PFSK-1 (cell line): ENCODE data around the gene OSBPL6.
A peak's percentile ranks its signal among the peaks of the same experiment; 100 is the strongest.

ENCODE experiments used
- FOXP2 ChIP-seq: optimal IDR thresholded peaks from 2 replicates; pipeline ENCODE3; 2011; ENCODE audit warnings: borderline replicate concordance, control low read depth, inconsistent platforms; ENCODE audit not compliant: insufficient read depth; ENCODE audit errors: extremely low read length, extremely low read depth
- POLR2AphosphoS5 ChIP-seq: IDR thresholded peaks from 2 replicates; pipeline ENCODE4 v1.6.1; 2012; ENCODE audit warnings: low read depth, mild to moderate bottlenecking, control low read depth, low read length, moderate library complexity
- SIN3A ChIP-seq: IDR thresholded peaks from 2 replicates; pipeline ENCODE4 v1.6.1; 2012; ENCODE audit warnings: mild to moderate bottlenecking, low read length, moderate library complexity, borderline replicate concordance; ENCODE audit not compliant: insufficient read depth
- TAF1 ChIP-seq: IDR thresholded peaks from 2 replicates; pipeline ENCODE4 v1.6.1; 2012; ENCODE audit warnings: low read length, control low read depth, borderline replicate concordance; ENCODE audit not compliant: insufficient read depth
- TF ChIP-seq, protein P1 (sequence below), 2 experiments: IDR thresholded peaks; 2 replicates each; pipeline versions ENCODE4 v1.6.1 to v1.8.0; 2011 to 2012; ENCODE audit warnings: low read depth in 2 of 2, low read length in 2 of 2, control low read depth in 1 of 2, inconsistent platforms in 1 of 2, mild to moderate bottlenecking in 1 of 2, moderate library complexity in 1 of 2; ENCODE audit not compliant: insufficient read depth in 1 of 2

DNA sequence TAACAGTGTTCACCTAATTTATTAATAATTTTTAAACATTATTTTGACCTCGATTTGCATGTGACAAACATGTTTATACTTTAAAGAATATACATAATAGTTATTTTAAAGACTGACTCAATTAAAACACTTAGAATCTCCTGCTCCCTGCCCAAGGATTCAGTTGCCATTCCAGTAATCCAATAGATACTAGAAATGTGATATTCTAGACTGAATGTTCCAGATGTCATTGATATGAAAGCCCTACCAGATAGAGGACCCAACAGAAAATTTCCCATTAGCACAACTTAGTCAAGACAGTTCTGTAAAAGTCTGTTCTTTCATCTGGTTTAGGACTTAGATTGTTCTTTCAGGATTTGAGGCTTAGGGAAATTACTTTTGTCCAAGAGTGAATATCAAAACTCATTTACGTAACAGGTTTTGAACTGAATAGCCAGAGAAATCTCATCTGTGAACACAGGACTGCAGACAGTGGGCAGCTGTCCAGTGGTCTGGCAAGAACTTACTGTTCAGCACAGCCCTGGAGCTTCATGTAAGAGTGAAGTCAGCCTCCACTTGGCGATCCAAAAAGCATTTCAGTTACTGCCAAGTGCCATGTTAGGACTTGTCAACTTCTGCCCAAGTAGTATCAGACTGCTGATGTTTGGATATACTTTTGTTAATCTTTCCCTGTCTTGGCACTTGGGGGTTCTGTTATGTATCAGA, 77.5 kb downstream of the OSBPL6 start:
- TF ChIP-seq TAF1 (no peak), SIN3A (no peak), FOXP2 (no peak), POLR2AphosphoS5 (no peak)
- TF ChIP-seq, protein P1, sequence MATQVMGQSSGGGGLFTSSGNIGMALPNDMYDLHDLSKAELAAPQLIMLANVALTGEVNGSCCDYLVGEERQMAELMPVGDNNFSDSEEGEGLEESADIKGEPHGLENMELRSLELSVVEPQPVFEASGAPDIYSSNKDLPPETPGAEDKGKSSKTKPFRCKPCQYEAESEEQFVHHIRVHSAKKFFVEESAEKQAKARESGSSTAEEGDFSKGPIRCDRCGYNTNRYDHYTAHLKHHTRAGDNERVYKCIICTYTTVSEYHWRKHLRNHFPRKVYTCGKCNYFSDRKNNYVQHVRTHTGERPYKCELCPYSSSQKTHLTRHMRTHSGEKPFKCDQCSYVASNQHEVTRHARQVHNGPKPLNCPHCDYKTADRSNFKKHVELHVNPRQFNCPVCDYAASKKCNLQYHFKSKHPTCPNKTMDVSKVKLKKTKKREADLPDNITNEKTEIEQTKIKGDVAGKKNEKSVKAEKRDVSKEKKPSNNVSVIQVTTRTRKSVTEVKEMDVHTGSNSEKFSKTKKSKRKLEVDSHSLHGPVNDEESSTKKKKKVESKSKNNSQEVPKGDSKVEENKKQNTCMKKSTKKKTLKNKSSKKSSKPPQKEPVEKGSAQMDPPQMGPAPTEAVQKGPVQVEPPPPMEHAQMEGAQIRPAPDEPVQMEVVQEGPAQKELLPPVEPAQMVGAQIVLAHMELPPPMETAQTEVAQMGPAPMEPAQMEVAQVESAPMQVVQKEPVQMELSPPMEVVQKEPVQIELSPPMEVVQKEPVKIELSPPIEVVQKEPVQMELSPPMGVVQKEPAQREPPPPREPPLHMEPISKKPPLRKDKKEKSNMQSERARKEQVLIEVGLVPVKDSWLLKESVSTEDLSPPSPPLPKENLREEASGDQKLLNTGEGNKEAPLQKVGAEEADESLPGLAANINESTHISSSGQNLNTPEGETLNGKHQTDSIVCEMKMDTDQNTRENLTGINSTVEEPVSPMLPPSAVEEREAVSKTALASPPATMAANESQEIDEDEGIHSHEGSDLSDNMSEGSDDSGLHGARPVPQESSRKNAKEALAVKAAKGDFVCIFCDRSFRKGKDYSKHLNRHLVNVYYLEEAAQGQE (IDR thresholded peaks at IDR 0.05; ENCODE audit: insufficient read depth in 1 of 2, low read depth in 2 of 2, low read length in 2 of 2): 0 out of 4 replicates have a peak, but pooled peaks of 1 of the 2 experiments have one; percentile 51
